ENCODE measurements around the gene IGF2R.

Gene IGF2R

DNA sequence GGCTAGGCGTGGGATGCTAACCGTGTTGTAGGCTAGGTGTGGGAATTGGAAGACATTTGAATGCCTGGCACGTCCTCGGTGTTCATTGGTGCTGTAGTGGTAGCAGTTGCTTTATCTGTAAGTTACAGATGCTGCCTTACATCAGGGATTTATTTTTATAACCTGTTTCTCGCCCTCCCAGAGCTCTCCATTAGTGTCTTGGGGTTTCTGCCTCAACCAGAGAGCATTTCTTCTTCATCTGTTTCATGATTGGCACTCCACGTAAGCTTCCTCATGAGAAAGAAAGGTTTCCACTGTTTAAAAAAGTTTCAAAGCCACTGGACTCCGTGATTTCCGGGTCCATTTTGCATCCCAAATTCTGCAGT, 9.0 kb downstream of the IGF2R start:
- no peak for DNase-seq

DNA sequence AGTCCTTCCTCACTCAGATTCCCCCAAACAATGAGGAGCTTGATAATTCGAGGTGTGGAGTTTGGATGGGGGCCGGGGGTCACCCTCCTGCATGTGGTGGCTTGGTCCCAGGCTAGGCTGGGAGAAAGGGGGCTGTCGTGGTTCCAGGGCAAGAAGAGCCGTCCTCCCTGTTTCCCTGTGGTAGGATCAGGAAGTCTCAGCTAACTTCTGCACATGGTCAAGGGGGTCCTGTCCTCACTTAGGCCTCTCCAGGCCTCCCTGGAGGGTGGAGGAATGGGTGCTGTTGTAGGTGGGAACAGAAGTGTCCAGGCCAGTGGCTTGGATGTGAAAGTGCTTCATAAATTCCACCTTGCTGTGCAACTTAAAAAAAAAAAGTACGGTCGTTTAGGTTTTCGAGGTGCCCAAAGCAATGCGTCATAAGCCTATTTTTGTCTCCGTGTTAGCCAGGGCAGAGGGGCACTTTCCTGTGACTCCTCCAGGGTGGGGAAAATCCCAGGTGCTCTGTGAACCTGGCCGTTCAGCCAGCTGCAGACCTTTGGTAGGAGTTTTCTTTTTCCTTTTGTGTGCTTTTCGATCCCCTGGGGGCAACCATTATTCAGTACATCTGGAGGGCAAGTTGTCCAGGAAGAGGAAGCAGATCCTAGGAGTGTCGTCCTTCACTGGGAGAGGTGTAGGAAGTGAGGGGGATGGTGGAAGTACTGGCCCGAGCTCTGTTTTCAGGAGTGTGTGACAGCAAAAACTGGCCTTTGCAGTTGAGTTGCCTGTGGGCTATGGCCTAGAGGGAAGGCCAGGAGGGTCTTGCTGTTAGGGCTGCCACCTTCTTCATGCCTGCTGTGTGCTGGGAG, 9.6 kb downstream of the IGF2R start:
- DNase-seq: no peak

GRCh38 chr6:159979136-159979874, 10.4 kb downstream of the IGF2R start:
- no peak for DNase-seq

- no peak for DNase-seq
Observed at GRCh38 chr6:159980474-159980873, 11.6 kb downstream of the IGF2R start.

DNA sequence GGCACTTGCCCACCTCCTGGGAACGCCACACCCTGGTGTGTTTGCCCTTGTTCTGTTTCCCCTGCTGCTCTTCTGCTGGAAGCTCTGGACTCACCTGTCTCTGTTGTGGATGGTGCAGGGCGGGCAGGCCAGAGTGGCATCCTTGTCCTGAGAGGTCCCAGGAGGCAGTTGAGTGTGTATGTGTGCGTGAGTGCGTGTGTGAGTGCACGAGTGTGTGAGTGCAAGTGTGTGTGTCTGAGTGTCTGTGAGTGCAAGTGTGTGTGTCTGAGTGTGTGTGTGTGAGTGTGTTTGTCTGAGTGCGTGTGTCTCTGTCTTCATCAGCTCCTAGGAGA, 12.2 kb downstream of the IGF2R start:
- no peak for DNase-seq

- DNase-seq: no peak
Observed at GRCh38 chr6:159981403-159982245, 12.7 kb downstream of the IGF2R start.

GRCh38 chr6:159982731-159983506, 14.0 kb downstream of the IGF2R start:
- no peak for DNase-seq

DNA sequence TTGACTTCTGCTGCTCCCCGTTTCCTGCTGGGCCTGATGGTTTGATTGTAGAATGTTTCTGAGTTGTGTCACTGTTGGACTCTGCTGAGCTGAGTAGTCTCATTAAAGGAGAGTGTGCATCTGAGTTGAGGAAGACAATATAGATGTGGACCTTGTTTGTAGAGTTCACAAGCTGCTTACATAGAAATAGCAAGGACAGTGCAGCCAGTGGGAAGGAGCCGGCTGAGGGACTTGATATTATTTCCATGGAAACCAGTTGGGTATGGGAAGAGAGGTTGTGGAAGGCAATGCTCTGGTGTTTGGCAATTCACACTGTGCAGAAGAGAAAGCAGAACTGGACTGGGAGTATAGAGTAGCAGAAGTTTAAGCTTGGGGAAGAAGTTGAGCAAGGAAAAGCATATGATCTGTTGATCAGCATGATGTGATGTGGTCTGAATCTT, 14.8 kb downstream of the IGF2R start:
- DNase-seq: no peak

DNA sequence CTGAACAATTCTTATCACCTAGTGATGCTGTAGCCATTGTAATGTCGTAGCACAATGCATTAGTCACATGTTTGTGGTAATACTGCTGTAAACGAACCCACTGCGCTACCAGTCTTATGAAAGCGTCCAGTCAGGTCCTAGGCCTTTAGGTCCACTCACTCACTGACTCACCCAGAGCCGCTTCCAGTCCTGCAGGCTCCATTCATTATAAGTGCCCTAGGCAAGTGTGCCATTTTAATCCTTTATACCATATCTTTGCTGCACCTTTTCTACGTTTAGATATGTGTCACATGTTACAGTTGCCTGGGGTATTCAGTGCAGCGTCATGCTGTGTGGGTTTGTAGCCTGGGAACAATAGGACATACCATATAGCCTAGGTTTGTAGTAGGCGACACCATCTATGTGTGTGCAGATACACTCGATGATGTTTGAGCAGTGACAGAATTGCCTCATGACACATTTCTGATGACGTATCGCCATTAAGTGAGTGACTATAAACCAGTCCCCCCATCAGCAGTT, 15.4 kb downstream of the IGF2R start:
- no peak for DNase-seq

GRCh38 chr6:159985296-159985945, 16.5 kb downstream of the IGF2R start:
- no peak for DNase-seq

- no peak for DNase-seq
Observed at GRCh38 chr6:159988983-159989454, 20.1 kb downstream of the IGF2R start.

- no peak for DNase-seq
Observed at GRCh38 chr6:159989492-159990480, 20.9 kb downstream of the IGF2R start.

- DNase-seq: no peak
Observed at GRCh38 chr6:159992366-159992765, 23.5 kb downstream of the IGF2R start.

GRCh38 chr6:159995405-159995804, 26.5 kb downstream of the IGF2R start:
- DNase-seq: no peak

GRCh38 chr6:159996087-159996622, 27.3 kb downstream of the IGF2R start:
- no peak for DNase-seq

GRCh38 chr6:159996626-159997497, 28.0 kb downstream of the IGF2R start:
- DNase-seq: no peak

DNA sequence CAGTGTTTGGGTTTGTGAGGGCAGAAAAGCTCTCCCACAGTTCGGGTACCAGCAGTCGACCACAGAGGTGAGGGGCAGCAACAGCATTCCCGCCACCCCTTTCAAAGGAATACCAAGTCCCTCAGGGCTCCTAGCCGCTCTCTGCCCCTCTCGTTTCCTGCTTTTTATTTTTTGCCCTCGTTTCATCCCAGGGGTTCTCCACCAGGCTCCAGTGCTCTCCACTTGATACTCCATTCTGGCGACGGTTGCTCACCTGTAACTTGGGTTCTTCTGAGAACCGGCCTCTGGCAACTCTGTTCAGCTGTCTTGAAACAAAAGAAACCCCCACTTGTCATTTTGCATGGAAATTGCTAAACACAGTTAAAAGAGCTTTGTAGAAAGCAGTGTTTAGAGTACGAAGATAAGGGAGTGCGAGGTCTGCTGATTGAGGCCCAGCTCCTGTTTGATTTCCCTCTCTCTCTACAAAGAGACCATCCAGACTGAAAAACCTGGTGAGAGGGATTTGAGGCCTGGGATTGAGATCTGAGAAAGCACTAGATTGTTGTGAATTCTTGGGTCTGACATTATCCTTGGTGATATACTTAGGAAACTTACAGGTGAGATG, 28.7 kb downstream of the IGF2R start:
- DNase-seq: no peak

- no peak for DNase-seq
Observed at GRCh38 chr6:159998538-159998937, 29.7 kb downstream of the IGF2R start.

DNA sequence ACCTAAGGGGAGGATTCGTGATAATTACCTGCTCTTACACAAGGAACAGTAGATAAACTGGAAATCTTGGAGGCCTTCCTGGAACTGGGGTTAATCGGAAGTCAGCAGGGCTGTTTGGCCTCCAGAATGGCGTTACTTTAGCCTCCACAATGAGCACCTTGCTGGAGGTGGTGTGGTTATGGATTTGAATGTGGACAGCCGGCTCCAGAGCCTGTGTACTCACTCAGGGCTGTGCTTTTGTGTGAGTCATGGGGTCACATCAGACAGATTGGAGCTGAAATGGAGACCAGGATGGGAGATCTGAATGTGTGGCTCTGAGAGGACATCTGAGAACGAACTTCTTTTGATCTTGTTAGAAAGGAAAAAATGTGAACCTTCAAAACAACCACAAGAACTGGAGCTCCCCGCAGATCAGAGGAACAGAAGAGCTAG, 30.4 kb downstream of the IGF2R start:
- DNase-seq: no peak
